HCT116 (cell line): Measurements from ENCODE around the gene WIPF3. TPM values are rescaled to one million over a fixed set of nuclear protein-coding genes. Genes with fewer than 3 reads are reported as not detected.

Experiments
- ATAC-seq: fragments of 200-7000 bp; cut with Tn5 transposase; 2 replicates; pipeline ENCODE4 v1.9.1; 2020; ENCODE audit warnings: mild to moderate bottlenecking, moderate library complexity
- BruUV-seq: library from RNA; stranded (reverse); fragments of 400-500 nt; replicated peaks from 2 replicates; lab custom pipeline; 2021; lab: Mats Ljungman, UMichigan
- CTCF ChIA-PET: fragments of 300-600 bp; sonication (Branson Sonifier 250); formaldehyde crosslinking; loops from one replicate; lab custom pipeline; 2021; ENCODE audit warnings: antibody characterized with exemption; lab: Charles Lee
- POLR2A ChIA-PET: fragments of 300-600, 350-600 bp; sonication (Branson Sonifier 250); formaldehyde crosslinking; loops from one replicate; lab custom pipeline; 2021; ENCODE audit warnings: antibody characterized with exemption; lab: Charles Lee
- RAD21 ChIA-PET, 2 experiments: fragments of 300-600 bp; sonication (Branson Sonifier 250); formaldehyde crosslinking; loops; one replicate each; lab custom pipeline; 2023; ENCODE audit warnings: low total read pairs in 2 of 2; ENCODE audit not compliant: uncharacterized antibody in 2 of 2, unreplicated experiment in 2 of 2, low non-redundant PET in 1 of 2; lab: Charles Lee
- DNase-seq: peaks from one replicate; pipeline ENCODE4 v3.0.0-alpha.2; 2010; ENCODE audit warnings: low read depth, low spot score
- H2AFZ ChIP-seq: fragments of 200-600 bp; shearing (Covaris generic), sonication (generic); 2 replicates; pipeline ENCODE4 v1.6.1; 2017; ENCODE audit warnings: low read depth, mixed run types, mixed read lengths, antibody characterized with exemption, low read length; ENCODE audit not compliant: poor library complexity, severe bottlenecking
- H3K27ac ChIP-seq: 2 replicates; pipeline ENCODE4 v1.5.1; 2012; ENCODE audit warnings: low read depth, low read length
- H3K27me3 ChIP-seq: fragments of 200-600 bp; sonication (generic); 2 replicates; pipeline ENCODE4 v1.6.1; 2016; ENCODE audit warnings: mixed run types, low read length, mixed read lengths; ENCODE audit not compliant: insufficient read depth
- H3K36me3 ChIP-seq, 2 experiments: fragments of 200-500 bp in 1 of 2; fragments of 200-600 bp in 1 of 2; sonication (Bioruptor generic) in 1 of 2; sonication (generic) in 1 of 2; 2 replicates each; pipeline versions ENCODE4 v1.5.1 to v1.6.1; 2014 to 2016; ENCODE audit warnings: low read length in 2 of 2, inconsistent platforms in 1 of 2, mixed read lengths in 1 of 2, mixed run types in 1 of 2; ENCODE audit not compliant: insufficient read depth in 2 of 2, control insufficient read depth in 1 of 2
- H3K4me1 ChIP-seq, 2 experiments: fragments of 200-600 bp in 1 of 2; sonication (generic) in 1 of 2; 2 replicates each; pipeline versions ENCODE4 v1.5.1 to v1.6.1; 2012 to 2017; ENCODE audit warnings: low read length in 2 of 2, inconsistent platforms in 1 of 2, mild to moderate bottlenecking in 1 of 2, mixed read lengths in 1 of 2, mixed run types in 1 of 2, moderate library complexity in 1 of 2; ENCODE audit not compliant: insufficient read depth in 2 of 2, control insufficient read depth in 1 of 2
- H3K4me2 ChIP-seq: fragments of 200-600 bp; sonication (generic); 2 replicates; pipeline ENCODE4 v1.6.1; 2017; ENCODE audit warnings: mixed run types, low read length, mixed read lengths
- H3K4me3 ChIP-seq, 2 experiments: fragments of 200-600 bp in 1 of 2; sonication (generic) in 1 of 2; replicated peaks in 1 of 2; 2 replicates each; pipeline ENCODE4 v1.5.1; 2011 to 2016; ENCODE audit warnings: low read length in 2 of 2, control low read depth in 1 of 2, low read depth in 1 of 2, mild to moderate bottlenecking in 1 of 2, mixed read lengths in 1 of 2, mixed run types in 1 of 2
- H3K79me2 ChIP-seq: fragments of 200-600 bp; sonication (generic); 2 replicates; pipeline ENCODE4 v1.6.1; 2017; ENCODE audit warnings: mild to moderate bottlenecking, mixed run types, low read length, moderate library complexity, mixed read lengths; ENCODE audit not compliant: insufficient read depth
- H3K9ac ChIP-seq: fragments of 200-600 bp; sonication (generic); 2 replicates; pipeline ENCODE4 v1.6.1; 2016; ENCODE audit warnings: low read length, mixed read lengths
- H3K9me2 ChIP-seq: fragments of 200-600 bp; sonication (generic), shearing (Covaris generic); 2 replicates; pipeline ENCODE4 v1.6.1; 2017; ENCODE audit warnings: mixed run types, mild to moderate bottlenecking, moderate library complexity; ENCODE audit not compliant: insufficient read depth
- H3K9me3 ChIP-seq, 2 experiments: fragments of 200-500 bp in 1 of 2; fragments of 200-600 bp in 1 of 2; sonication (Bioruptor generic) in 1 of 2; sonication (generic) in 1 of 2; 2 replicates each; pipeline ENCODE4 v1.6.1; 2014 to 2017; ENCODE audit warnings: low read length in 2 of 2, mixed read lengths in 2 of 2, inconsistent platforms in 1 of 2, low read depth in 1 of 2, mild to moderate bottlenecking in 1 of 2, mixed run types in 1 of 2, moderate library complexity in 1 of 2; ENCODE audit not compliant: control insufficient read depth in 1 of 2, insufficient read depth in 1 of 2
- H4K20me1 ChIP-seq: fragments of 200-600 bp; sonication (generic), shearing (Covaris generic); 2 replicates; pipeline ENCODE4 v1.6.1; 2017; ENCODE audit warnings: mixed run types, mild to moderate bottlenecking, moderate library complexity; ENCODE audit not compliant: insufficient read depth
- CBX3 ChIP-seq: IDR thresholded peaks from 2 replicates; pipeline ENCODE4 v1.6.1; 2012; ENCODE audit warnings: low read depth
- CTCF ChIP-seq, 3 experiments: fragments of 200-600 bp in 1 of 3; sonication (generic) in 1 of 3; IDR thresholded peaks in 2 of 3; conservative IDR thresholded peaks in 1 of 3; 2 replicates each; pipeline ENCODE4 v1.5.1; 2012 to 2017; ENCODE audit warnings: low read depth in 2 of 3, low read length in 2 of 3, antibody characterized with exemption in 1 of 3, borderline replicate concordance in 1 of 3, control low read depth in 1 of 3, mild to moderate bottlenecking in 1 of 3, mixed read lengths in 1 of 3, mixed run types in 1 of 3, moderate library complexity in 1 of 3; ENCODE audit not compliant: insufficient read depth in 1 of 3
- EGR1 ChIP-seq: IDR thresholded peaks from 2 replicates; pipeline ENCODE4 v1.6.1; 2012; ENCODE audit warnings: low read depth
- ELF1 ChIP-seq: IDR thresholded peaks from 2 replicates; pipeline ENCODE4 v1.6.1; 2012; ENCODE audit warnings: low read depth, borderline replicate concordance
- EZH2 ChIP-seq: fragments of 200-600 bp; sonication (generic); IDR thresholded peaks from 2 replicates; pipeline ENCODE4 v1.6.1; 2017; ENCODE audit warnings: antibody characterized with exemption, mixed run types
- POLR2AphosphoS5 ChIP-seq: IDR thresholded peaks from 2 replicates; pipeline ENCODE4 v1.6.1; 2011; ENCODE audit warnings: mild to moderate bottlenecking, low read depth, low read length, moderate library complexity
- RAD21 ChIP-seq: IDR thresholded peaks from 2 replicates; pipeline ENCODE4 v1.6.1; 2012; ENCODE audit warnings: low read depth, mild to moderate bottlenecking
- REST ChIP-seq: IDR thresholded peaks from 2 replicates; pipeline ENCODE4 v1.6.1; 2012; ENCODE audit warnings: low read depth
- intact Hi-C: fragments of 100-400 bp; cut with micrococcal nuclease; formaldehyde crosslinking; loops from 2 replicates; pipeline ENCODE4 v1.10.0; 2022
- total RNA-seq: library from RNA; stranded (reverse); gene quantifications from one replicate; pipeline ENCODE4 v1.2.1, GENCODE V29; 2021; ENCODE audit not compliant: unreplicated experiment

Gene WIPF3
- total RNA-seq, 1 experiment from 2014 or later: 8.6 TPM

- Histone ChIP-seq H4K20me1 (no peaks in the 10 kb centered on the region), H3K79me2 (no peaks in the 10 kb centered on the region), H3K4me1 (peaks cover 9 to 18% of the 10 kb centered on the region in 2 experiments; a peak in 3 of 4 replicates), H3K4me2 (no peak overlapping the region), H3K27me3 (no peaks in the 10 kb centered on the region), H3K9me3 (no peaks in the 10 kb centered on the region), H3K9me2 (no peaks in the 10 kb centered on the region), H2AFZ (no peak overlapping the region), H3K27ac (no peak overlapping the region), H3K4me3 (no peak overlapping the region), H3K9ac (no peak overlapping the region), H3K36me3 (no peaks in the 10 kb centered on the region)
- ChIA-PET POLR2A (no interaction called here), CTCF (no interaction called here), RAD21 (no interaction called here)
- intact Hi-C loops: no loop called here
- TF ChIP-seq POLR2AphosphoS5 (no peak), EGR1 (no peak), CBX3 (no peak), ELF1 (no peak), REST (no peak), CTCF (IDR thresholded peaks at IDR 0.05 in 2 of 3, conservative IDR thresholded peaks at IDR 0.05 in 1 of 3; ENCODE audit: borderline replicate concordance in 1 of 3, insufficient read depth in 1 of 3, low read depth in 2 of 3, low read length in 2 of 3) (no peak), EZH2 (no peak), RAD21 (no peak)
- ATAC-seq: no peak
- DNase-seq: no peak
- BruUV-seq: no TSS peak
Observed at GRCh38 chr7:29861884-29862283, 55.6 kb downstream of the WIPF3 start.
